A549 (cell line): Measurements from ENCODE around the gene CEMIP2. TPM values are rescaled to one million over a fixed set of nuclear protein-coding genes. Genes with fewer than 3 reads are reported as not detected.

Experiments
- ATAC-seq, 2 experiments: fragments of 200-7000 bp in 1 of 2; fragments of >200 bp in 1 of 2; cut with Nextera tagmentation in 1 of 2; cut with Tn5 transposase in 1 of 2; 3 replicates each; pipeline versions ENCODE4 v1.8.0 to v1.9.1; 2018 to 2020; ENCODE audit warnings: mild to moderate bottlenecking in 1 of 2, moderate library complexity in 1 of 2
- CTCF ChIA-PET: fragments of 300-600 bp; sonication (Branson Sonifier 250); formaldehyde crosslinking; extraction: SDS; loops from one replicate; lab custom pipeline; 2021; ENCODE audit warnings: antibody characterized with exemption, inconsistent platforms; lab: Yijun Ruan, JAX
- POLR2A ChIA-PET: fragments of 350-600 bp; formaldehyde crosslinking; extraction: SDS; loops from one replicate; lab custom pipeline; 2021; ENCODE audit warnings: antibody characterized with exemption, inconsistent platforms; lab: Yijun Ruan, JAX
- DNase-seq, 2 experiments: peaks; one replicate each; pipeline versions ENCODE4 v3.0.0 to v3.0.0-alpha.2; 2011 to 2016; ENCODE audit warnings: low read depth in 1 of 2, low spot score in 1 of 2
- FAIRE-seq: peaks from 2 replicates; lab custom pipeline; 2011; peaks lifted over from hg19 to GRCh38; lab: Jason Lieb, UNC
- H3K27ac ChIP-seq, 2 experiments: fragments of >200 bp; sonication (Bioruptor Twin); formaldehyde crosslinking; 3 replicates each; pipeline ENCODE4 v1.5.1; 2016 to 2017
- H3K4me1 ChIP-seq: fragments of >200 bp; sonication (Bioruptor Twin); formaldehyde crosslinking; 3 replicates; pipeline ENCODE4 v1.6.1; 2016
- H3K4me2 ChIP-seq: fragments of >200 bp; sonication (Bioruptor Twin); formaldehyde crosslinking; 3 replicates; pipeline ENCODE4 v1.6.1; 2016
- H3K4me3 ChIP-seq: fragments of >200 bp; sonication (Bioruptor Twin); formaldehyde crosslinking; 3 replicates; pipeline ENCODE4 v1.5.1; 2016
- H3K9me3 ChIP-seq: fragments of >200 bp; sonication (Bioruptor Twin); formaldehyde crosslinking; 3 replicates; pipeline ENCODE4 v1.6.1; 2016
- ATOH8 ChIP-seq: fragments of 250-450 bp; sonication (Bioruptor Pico); IDR thresholded peaks from 2 replicates; pipeline ENCODE4 v1.5.0; 2020; ENCODE audit warnings: low read depth, mild to moderate bottlenecking, moderate library complexity
- CEBPB ChIP-seq, 2 experiments: fragments of >200 bp in 1 of 2; sonication (Bioruptor Twin) in 1 of 2; formaldehyde crosslinking in 1 of 2; IDR thresholded peaks; 2 replicates each; pipeline ENCODE4 v1.6.1; 2012 to 2016
- E2F6 ChIP-seq: IDR thresholded peaks from 2 replicates; pipeline ENCODE4 v1.6.1; 2012; ENCODE audit warnings: low read depth, borderline replicate concordance
- FOSL2 ChIP-seq, 2 experiments: fragments of 450-650 bp in 1 of 2; fragments of >200 bp in 1 of 2; sonication (Bioruptor Twin) in 1 of 2; formaldehyde crosslinking; IDR thresholded peaks; 2 replicates each; pipeline versions ENCODE4 v1.5.0 to v1.6.1; 2016 to 2020; ENCODE audit warnings: mild to moderate bottlenecking in 1 of 2, moderate library complexity in 1 of 2
- GATA3 ChIP-seq: IDR thresholded peaks from 2 replicates; pipeline ENCODE4 v1.6.1; 2012; ENCODE audit warnings: borderline replicate concordance
- HOXA7 ChIP-seq: fragments of 250-450 bp; sonication (Bioruptor Pico); IDR thresholded peaks from 2 replicates; pipeline ENCODE4 v1.5.0; 2020; ENCODE audit warnings: mild to moderate bottlenecking, moderate library complexity
- HOXB5 ChIP-seq: fragments of 250-450 bp; sonication (Bioruptor Pico); IDR thresholded peaks from 2 replicates; pipeline ENCODE4 v1.5.0; 2020; ENCODE audit warnings: mild to moderate bottlenecking, moderate library complexity
- JUN ChIP-seq, 2 experiments: fragments of >200 bp; sonication (Bioruptor Twin); formaldehyde crosslinking; IDR thresholded peaks; 2 replicates in 1 of 2; 3 replicates in 1 of 2; pipeline ENCODE4 v1.6.1; 2016 to 2017
- JUNB ChIP-seq: fragments of >200 bp; sonication (Bioruptor Twin); formaldehyde crosslinking; IDR thresholded peaks from 2 replicates; pipeline ENCODE4 v1.6.1; 2016
- KDM1A ChIP-seq: fragments of 200-600 bp; sonication (generic); IDR thresholded peaks from 2 replicates; pipeline ENCODE4 v1.6.1; 2016; ENCODE audit warnings: low read depth, mild to moderate bottlenecking
- MAX ChIP-seq: IDR thresholded peaks from 2 replicates; pipeline ENCODE4 v1.6.1; 2012
- RARB ChIP-seq: fragments of 250-450 bp; sonication (Bioruptor Pico); IDR thresholded peaks from 2 replicates; pipeline ENCODE4 v1.8.0; 2021; ENCODE audit warnings: mild to moderate bottlenecking, moderate library complexity
- RFX5 ChIP-seq: fragments of 450-650 bp; IDR thresholded peaks from 2 replicates; pipeline ENCODE4 v1.7.1; 2014; ENCODE audit warnings: antibody characterized with exemption, mild to moderate bottlenecking, moderate library complexity
- TFCP2L1 ChIP-seq: fragments of 250-450 bp; sonication (Bioruptor Pico); IDR thresholded peaks from 2 replicates; pipeline ENCODE4 v1.5.0; 2021; ENCODE audit warnings: mild to moderate bottlenecking
- WGBS: methylation state at CpG from one replicate; pipeline ENCODE4 v1.1.6; 2017; ENCODE audit errors: missing lambda C conversion rate; 5-methylcytosine and 5-hydroxymethylcytosine counted together
- polyA plus RNA-seq, 4 experiments: library from polyadenylated mRNA; depleted of rRNA in 3 of 4; stranded (reverse); fragments of >200 nt; fragmentation: RNase III in 1 of 4; extraction: RNeasy Plus Mini Kit Qiagen cat#74134 plus additional on column Dnase treatment in 1 of 4; gene quantifications; 2 replicates in 3 of 4; 3 replicates in 1 of 4; pipeline ENCODE4 v1.2.3, GENCODE V29; 2011 to 2017

CEMIP2 gene
- polyA plus RNA-seq, 2 of the 4 experiments (the other 2 are of a cell fraction) = 146 to 161 TPM

GRCh38 chr9:71797266-71797665, 29.0 kb upstream of the CEMIP2 start:
- CTCF ChIA-PET = interaction anchor here (0.6 to 2.8 kb wide), 6 partner anchors 10 to 548 kb away, joined by 3 to 26 read pairs (median 4); no protein-coding TSS in a partner anchor
- H3K9me3 ChIP-seq = no peaks in the 10 kb centered on the region
- FAIRE-seq = peak; percentile 46
- peak overlapping the region; percentile 51 for H3K4me2 ChIP-seq
- peaks cover 51% of the 10 kb centered on the region for H3K4me1 ChIP-seq
- WGBS = 8% methylated on average over 1 of the region's 1 CpG
- DNase-seq = peak in 1 of 2 experiments; percentile 11
- TF ChIP-seq HOXB5 (CRISPR knock-in tag) = no peak
- no peak for TF ChIP-seq TFCP2L1 (CRISPR knock-in tag)
- TF ChIP-seq, all 56 proteins: peak for 0
- POLR2A ChIA-PET = interaction anchor here (1.3 kb wide), 1 partner anchor 28 kb away, joined by 6 read pairs; the partner anchor contains the start of gene CEMIP2
- peak overlapping the region; percentile 19 to 54; a peak in 5 of 6 replicates for H3K27ac ChIP-seq
- no peak overlapping the region for H3K4me3 ChIP-seq
- ATAC-seq = no peak

GRCh38 chr9:71796100-71796767, 27.9 kb upstream of the CEMIP2 start:
- no peak for TF ChIP-seq CEBPB (IDR thresholded peaks at IDR 0.05)
- TF ChIP-seq JUN (IDR thresholded peaks at IDR 0.05) = no peak
- 0 out of 2 replicates have a peak, but pooled peaks have one; percentile 34 for TF ChIP-seq RFX5
- TF ChIP-seq KDM1A = no peak
- TF ChIP-seq ATOH8 (CRISPR knock-in tag) = no peak
- no peak for TF ChIP-seq HOXB5 (CRISPR knock-in tag)
- no peak for TF ChIP-seq JUNB
- TF ChIP-seq, all 56 proteins: peak for 1
- FAIRE-seq (no peak), DNase-seq (peak in 1 of 2 experiments; percentile 11), ATAC-seq (no peak)
- Histone ChIP-seq H3K27ac (peak overlapping the region; percentile 19 to 54; a peak in 5 of 6 replicates), H3K4me3 (no peak overlapping the region), H3K9me3 (no peaks in the 10 kb centered on the region), H3K4me2 (no peak overlapping the region), H3K4me1 (peaks cover 61% of the 10 kb centered on the region)
- POLR2A ChIA-PET = no interaction called here
- 98% methylated on average over 2 of the region's 2 CpGs for WGBS
- CTCF ChIA-PET = interaction anchor here (1.2 to 2.8 kb wide), 4 partner anchors 11 to 79 kb away, joined by 3 to 26 read pairs (median 8); no protein-coding TSS in a partner anchor

- H3K4me2 ChIP-seq = no peak overlapping the region
- no peak overlapping the region for H3K4me3 ChIP-seq
- FAIRE-seq = no peak
- POLR2A ChIA-PET = no interaction called here
- CTCF ChIA-PET = interaction anchor here (2.5 to 3.0 kb wide), 3 partner anchors 11 to 24 kb away, joined by 12 to 22 read pairs (median 16); no protein-coding TSS in a partner anchor
- TF ChIP-seq MAX (no peak), FOSL2 (IDR thresholded peaks at IDR 0.05) (no peak), FOSL2 (CRISPR knock-in tag; IDR thresholded peaks at IDR 0.05) (no peak), E2F6 (no peak), RARB (CRISPR knock-in tag) (no peak), HOXA7 (CRISPR knock-in tag) (no peak), RFX5 (no peak), GATA3 (no peak), HOXB5 (CRISPR knock-in tag) (no peak)
- TF ChIP-seq, all 56 proteins: peak for 0
- WGBS = 85% methylated on average over 7 of the region's 7 CpGs
- H3K9me3 ChIP-seq = no peaks in the 10 kb centered on the region
- H3K4me1 ChIP-seq = peaks cover 63% of the 10 kb centered on the region
- DNase-seq (no peak), ATAC-seq (no peak)
- H3K27ac ChIP-seq = peak overlapping the region; percentile 84 to 88
Measured at GRCh38 chr9:71795097-71795813, 26.9 kb upstream of the CEMIP2 start.
